ENCODE results near the gene CNTN5. TPM values are rescaled to one million over a fixed set of nuclear protein-coding genes. Genes with fewer than 3 reads are reported as not detected.

CNTN5 gene
- total RNA-seq, 2 donors from 2014 or later: 0.78 TPM; not detected in 1

GRCh38 chr11:99509863-99510262 lies 489.1 kb downstream of the CNTN5 start:
- H3K4me3 ChIP-seq: no peak overlapping the region
- no peaks in the 10 kb centered on the region for H3K36me3 ChIP-seq (replicated peaks in 1 of 2; ENCODE audit: insufficient read depth in 1 of 2, low read depth in 2 of 2)
- no peaks in the 10 kb centered on the region for H3K9me3 ChIP-seq
- no peak overlapping the region for H3K27ac ChIP-seq
- no peaks in the 10 kb centered on the region for H3K27me3 ChIP-seq
- DNase-seq (no peak), ATAC-seq (no peak)
- 76 to 84% methylated on average over 2 of the region's 2 CpGs for WGBS, 2 donors
- no peaks in the 10 kb centered on the region for H3K4me1 ChIP-seq
- intact Hi-C loops (cut with DNase I): no loop called here
- no peak for TF ChIP-seq CTCF (IDR thresholded peaks at IDR 0.05)
- TF ChIP-seq POLR2A (IDR thresholded peaks at IDR 0.05): no peak

- H3K4me1 ChIP-seq: no peaks in the 10 kb centered on the region
- TF ChIP-seq POLR2A (IDR thresholded peaks at IDR 0.05) (no peak), CTCF (IDR thresholded peaks at IDR 0.05) (no peak)
- H3K27me3 ChIP-seq: no peaks in the 10 kb centered on the region
- H3K9me3 ChIP-seq: no peaks in the 10 kb centered on the region
- H3K4me3 ChIP-seq: no peak overlapping the region
- H3K27ac ChIP-seq: no peak overlapping the region
- intact Hi-C loops (cut with DNase I): no loop called here
- H3K36me3 ChIP-seq (replicated peaks in 1 of 2; ENCODE audit: insufficient read depth in 1 of 2, low read depth in 2 of 2): no peaks in the 10 kb centered on the region
- ATAC-seq: no peak
- no peak for DNase-seq
- 52 to 58% methylated on average over 2 of the region's 2 CpGs for WGBS, 2 donors
Measured at GRCh38 chr11:99513368-99513767, 492.6 kb downstream of the CNTN5 start.

- no peaks in the 10 kb centered on the region for H3K27me3 ChIP-seq
- H3K4me1 ChIP-seq: no peaks in the 10 kb centered on the region
- intact Hi-C loops (cut with DNase I): no loop called here
- ATAC-seq (no peak), DNase-seq (no peak)
- no peaks in the 10 kb centered on the region for H3K9me3 ChIP-seq
- no peak overlapping the region for H3K4me3 ChIP-seq
- TF ChIP-seq POLR2A (IDR thresholded peaks at IDR 0.05): no peak
- no peak for TF ChIP-seq CTCF (IDR thresholded peaks at IDR 0.05)
- WGBS, 2 donors: 30 to 37% methylated on average over 2 of the region's 2 CpGs
- no peak overlapping the region for H3K27ac ChIP-seq
- H3K36me3 ChIP-seq (replicated peaks in 1 of 2; ENCODE audit: insufficient read depth in 1 of 2, low read depth in 2 of 2): no peaks in the 10 kb centered on the region
Measured at GRCh38 chr11:99519095-99519494, 498.3 kb downstream of the CNTN5 start.

GRCh38 chr11:99522467-99523173 lies 501.9 kb downstream of the CNTN5 start:
- ATAC-seq (no peak), DNase-seq (no peak)
- TF ChIP-seq POLR2A (IDR thresholded peaks at IDR 0.05) (no peak), CTCF (IDR thresholded peaks at IDR 0.05) (no peak)
- H3K9me3 ChIP-seq: no peaks in the 10 kb centered on the region
- no peaks in the 10 kb centered on the region for H3K4me1 ChIP-seq
- no peaks in the 10 kb centered on the region for H3K36me3 ChIP-seq (replicated peaks in 1 of 2; ENCODE audit: insufficient read depth in 1 of 2, low read depth in 2 of 2)
- no peaks in the 10 kb centered on the region for H3K27me3 ChIP-seq
- WGBS, 2 donors: 72 to 76% methylated on average over 5 of the region's 5 CpGs
- no peak overlapping the region for H3K4me3 ChIP-seq
- intact Hi-C loops (cut with DNase I): no loop called here
- H3K27ac ChIP-seq: no peak overlapping the region

GRCh38 chr11:99531468-99531867 lies 510.7 kb downstream of the CNTN5 start:
- no peak for TF ChIP-seq CTCF (IDR thresholded peaks at IDR 0.05)
- no peak for TF ChIP-seq POLR2A (IDR thresholded peaks at IDR 0.05)
- Histone ChIP-seq H3K27ac (no peak overlapping the region), H3K4me1 (no peaks in the 10 kb centered on the region), H3K9me3 (no peaks in the 10 kb centered on the region), H3K36me3 (replicated peaks in 1 of 2; ENCODE audit: insufficient read depth in 1 of 2, low read depth in 2 of 2) (no peaks in the 10 kb centered on the region), H3K4me3 (no peak overlapping the region), H3K27me3 (no peaks in the 10 kb centered on the region)
- intact Hi-C loops (cut with DNase I): no loop called here
- ATAC-seq (no peak), DNase-seq (no peak)
- WGBS, 2 donors: 70 to 75% methylated on average over 12 to 13 of the region's 13 CpGs
